Measurements from ENCODE around the gene CELSR2. TPM values are rescaled to one million over a fixed set of nuclear protein-coding genes. Genes with fewer than 3 reads are reported as not detected.

The CELSR2 gene
- total and polyA plus RNA-seq, 2 of the 8 experiments (the other 6 are each of a cell fraction or from before 2014, with no cell fraction given), result 12.0 to 27.7 TPM

GRCh38 chr1:109249654-109250401, 489 bp downstream of the CELSR2 start:
- peak in 1 of 2 experiments; percentile 61 for DNase-seq (ENCODE audit: low read depth in 1 of 2, low spot score in 2 of 2)
- Histone ChIP-seq H3K4me3 (ENCODE audit: extremely low read depth in 1 of 4, insufficient read depth in 2 of 4, low read depth in 3 of 4, low read length in 4 of 4) (peak overlapping the region; percentile 28 to 62 (median 34); a peak in 7 of 8 replicates), H3K79me1 (ENCODE audit: low read depth, low read length) (0 out of 2 replicates have a peak, but pooled peaks cover 7% of the 10 kb centered on the region), H3K4me1 (replicated peaks in 1 of 4; ENCODE audit: control insufficient read depth in 3 of 4, insufficient read depth in 4 of 4, low read length in 3 of 4) (peaks cover 5 to 31% (median 27%) of the 10 kb centered on the region in 4 experiments), H3K27me3 (replicated peaks in 1 of 4; ENCODE audit: control insufficient read depth in 3 of 4, extremely low read depth in 1 of 4, insufficient read depth in 3 of 4, low read length in 3 of 4) (peaks cover 0 to 22% (median 16%) of the 10 kb centered on the region in 4 experiments; a peak in 5 of 7 replicates), H3K4ac (replicated peaks; ENCODE audit: insufficient read length, low read depth, low read length) (no peak overlapping the region), H2BK120ac (replicated peaks; ENCODE audit: low read depth, low read length) (no peak overlapping the region), H4K20me1 (replicated peaks in 1 of 2; ENCODE audit: control insufficient read depth in 1 of 2, insufficient read depth in 2 of 2, low read length in 2 of 2) (peaks cover 3 to 7% of the 10 kb centered on the region in 2 experiments), H3K36me3 (ENCODE audit: control insufficient read depth in 2 of 4, insufficient read depth in 4 of 4, low read length in 3 of 4) (peaks cover 0 to 8% (median 0%) of the 10 kb centered on the region in 4 experiments; a peak in 3 of 8 replicates), H3K9me3 (ENCODE audit: insufficient read depth in 2 of 2, low read depth in 1 of 2, low read length in 1 of 2) (no peaks in the 10 kb centered on the region; a peak in 2 of 4 replicates), H3K14ac (ENCODE audit: insufficient read length) (no peak overlapping the region), H4K5ac (ENCODE audit: insufficient read length, low read depth, low read length) (no peak overlapping the region), H2BK5ac (ENCODE audit: low read depth, low read length) (peak overlapping the region; percentile 35; the same call in 1 of the 2 replicates), H4K91ac (replicated peaks; ENCODE audit: insufficient read length, low read length) (no peak overlapping the region), H2BK15ac (ENCODE audit: low read length) (no peak overlapping the region), H3K4me2 (ENCODE audit: insufficient read depth in 1 of 2, low read depth in 2 of 2, low read length in 2 of 2) (peak overlapping the region; percentile 54 to 84; a peak in 3 of 4 replicates), H4K8ac (ENCODE audit: extremely low read depth, insufficient read depth, low read length) (no peak overlapping the region), H3K9ac (replicated peaks in 1 of 4; ENCODE audit: extremely low read depth in 1 of 4, low read depth in 3 of 4, low read length in 3 of 4) (peak overlapping the region in 1 of 4 experiments; percentile 24; a peak in 2 of 7 replicates), H2AFZ (ENCODE audit: low read length) (no peak overlapping the region), H2BK12ac (ENCODE audit: low read depth, low read length) (0 out of 2 replicates have a peak overlapping the region, but pooled peaks have one; percentile 39), H2BK20ac (ENCODE audit: low read length) (no peak overlapping the region), H3K18ac (ENCODE audit: extremely low read depth, low read length) (peak overlapping the region; percentile 60), H3K79me2 (ENCODE audit: control insufficient read depth in 1 of 2, insufficient read depth in 2 of 2, low read length in 2 of 2) (peaks cover 0 to 22% of the 10 kb centered on the region in 2 experiments; a peak in 1 of 4 replicates), H3K23ac (ENCODE audit: insufficient read length) (no peak overlapping the region), H2AK5ac (ENCODE audit: low read depth, low read length) (no peak overlapping the region), H3K27ac (ENCODE audit: low read depth, low read length) (no peak overlapping the region; the same call in 1 of the 2 replicates), H3K23me2 (ENCODE audit: low read depth, low read length) (peaks cover 3% of the 10 kb centered on the region; the same call in 1 of the 2 replicates), H3K56ac (replicated peaks; ENCODE audit: insufficient read length, low read depth, low read length) (no peak overlapping the region)
- WGBS, 2 experiments (ENCODE audit: extremely low coverage in 1 of 2, insufficient coverage in 1 of 2, insufficient read length in 1 of 2, insufficient replicate concordance in 2 of 2, low coverage in 1 of 2, low lambda C conversion rate in 2 of 2, missing lambda C conversion rate in 1 of 2), result 7% methylated on average over 35 of the region's 80 CpGs; no CpG with 5 or more reads in 1 of the 2 experiments
- CTCF ChIA-PET (ENCODE audit: partially characterized antibody), result interaction anchor here (0.5 to 28.7 kb wide), 13 partner anchors 10 to 230 kb away, joined by 3 to 651 read pairs (median 4); partner anchors contain the start of genes SARS1 and SORT1
- TF ChIP-seq KDM5A (IDR thresholded peaks at IDR 0.05; ENCODE audit: low read length) (no peak), KDM4A (IDR thresholded peaks at IDR 0.05; ENCODE audit: low read depth, low read length, severe bottlenecking) (peak; percentile 64)
- POLR2A ChIA-PET (ENCODE audit: partially characterized antibody), result interaction anchor here (0.9 to 12.2 kb wide), 7 partner anchors 10 to 149 kb away, joined by 3 to 252 read pairs (median 6); no protein-coding TSS in a partner anchor
- FAIRE-seq, result no peak

All from H1 (cell line).